ENCODE data around the gene WNT3. TPM values are rescaled to one million over a fixed set of nuclear protein-coding genes. Genes with fewer than 3 reads are reported as not detected.

WNT3 gene
- polyA plus RNA-seq, 2 of the 4 experiments (the other 2 are of a cell fraction), result 8.3 to 10.8 TPM

GRCh38 chr17:46813920-46814319 is 4.6 kb downstream of the WNT3 start (continued):
- TF ChIP-seq, protein P1, sequence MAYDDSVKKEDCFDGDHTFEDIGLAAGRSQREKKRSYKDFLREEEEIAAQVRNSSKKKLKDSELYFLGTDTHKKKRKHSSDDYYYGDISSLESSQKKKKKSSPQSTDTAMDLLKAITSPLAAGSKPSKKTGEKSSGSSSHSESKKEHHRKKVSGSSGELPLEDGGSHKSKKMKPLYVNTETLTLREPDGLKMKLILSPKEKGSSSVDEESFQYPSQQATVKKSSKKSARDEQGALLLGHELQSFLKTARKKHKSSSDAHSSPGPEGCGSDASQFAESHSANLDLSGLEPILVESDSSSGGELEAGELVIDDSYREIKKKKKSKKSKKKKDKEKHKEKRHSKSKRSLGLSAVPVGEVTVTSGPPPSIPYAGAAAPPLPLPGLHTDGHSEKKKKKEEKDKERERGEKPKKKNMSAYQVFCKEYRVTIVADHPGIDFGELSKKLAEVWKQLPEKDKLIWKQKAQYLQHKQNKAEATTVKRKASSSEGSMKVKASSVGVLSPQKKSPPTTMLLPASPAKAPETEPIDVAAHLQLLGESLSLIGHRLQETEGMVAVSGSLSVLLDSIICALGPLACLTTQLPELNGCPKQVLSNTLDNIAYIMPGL (CRISPR knock-in tag; IDR thresholded peaks at IDR 0.05; ENCODE audit: borderline replicate concordance), result no peak
- TF ChIP-seq ATOH8 (CRISPR knock-in tag; IDR thresholded peaks at IDR 0.05; ENCODE audit: low read depth), result no peak

GRCh38 chr17:46812624-46813318 is 5.7 kb downstream of the WNT3 start:
- Histone ChIP-seq H3K4me3 (no peak overlapping the region), H3K27ac (0 out of 6 replicates have a peak overlapping the region, but pooled peaks of 1 of the 2 experiments have one; percentile 6), H3K9me3 (no peaks in the 10 kb centered on the region), H3K4me1 (0 out of 3 replicates have a peak, but pooled peaks cover 7% of the 10 kb centered on the region), H3K4me2 (no peak overlapping the region)
- 69% methylated on average over 6 of the region's 6 CpGs for WGBS (ENCODE audit: missing lambda C conversion rate)
- TF ChIP-seq ZFP36 (IDR thresholded peaks at IDR 0.05; ENCODE audit: borderline replicate concordance, partially characterized antibody) (peak; percentile 80), RFX5 (IDR thresholded peaks at IDR 0.05) (no peak)
- ChIA-PET CTCF (interaction anchor here (1.1 to 2.6 kb wide), 5 partner anchors 8 to 87 kb away, joined by 3 to 12 read pairs (median 6); no protein-coding TSS in a partner anchor), POLR2A (interaction anchor here (0.7 to 1.4 kb wide), 4 partner anchors 15 to 299 kb away, joined by 3 to 6 read pairs (median 4); no protein-coding TSS in a partner anchor)
- no peak for FAIRE-seq
- no peak for DNase-seq (ENCODE audit: low read depth in 1 of 2, low spot score in 1 of 2)
- no peak for ATAC-seq

DNA sequence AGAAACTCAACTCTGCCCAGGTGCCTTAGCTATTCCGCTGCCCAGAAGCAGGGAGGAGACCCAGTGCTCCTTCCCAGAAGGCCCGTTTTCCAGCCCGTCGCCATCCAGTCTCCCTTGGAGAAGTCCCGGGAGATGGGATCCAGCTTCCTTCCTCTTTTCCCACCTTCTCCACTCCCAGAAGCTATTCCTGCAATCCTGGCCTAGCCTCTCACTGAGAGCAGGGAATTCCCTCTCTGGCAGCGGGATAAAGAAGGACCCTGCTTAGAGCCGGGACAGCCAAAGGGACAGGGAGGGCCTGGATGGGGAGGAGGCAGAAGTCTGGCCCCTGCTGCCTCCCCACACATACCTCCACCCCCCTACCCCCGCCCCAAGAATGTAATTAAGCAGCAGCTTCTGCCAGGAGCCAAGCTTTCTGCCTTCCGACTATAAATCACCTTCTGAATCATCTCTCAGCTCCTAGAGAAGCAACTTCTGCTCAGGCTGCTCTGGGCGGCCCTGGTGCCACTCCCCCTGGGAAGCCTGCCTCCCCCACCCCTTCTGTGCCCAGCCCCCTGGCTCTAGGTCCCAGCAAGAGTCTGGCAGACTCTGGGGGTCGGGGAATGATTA is 6.4 kb downstream of the WNT3 start:
- DNase-seq (ENCODE audit: low read depth in 1 of 2, low spot score in 1 of 2) (no peak), FAIRE-seq (no peak), ATAC-seq (peak in 1 of 2 experiments; percentile 44; a peak in 3 of 6 replicates)
- TF ChIP-seq POLR2A (IDR thresholded peaks at IDR 0.05; ENCODE audit: low read length), result no peak
- TF ChIP-seq CHD2 (IDR thresholded peaks at IDR 0.05; ENCODE audit: low read length, partially characterized antibody), result no peak
- no peak for TF ChIP-seq HDAC2 (IDR thresholded peaks at IDR 0.05)
- TF ChIP-seq FOXS1 (CRISPR knock-in tag; IDR thresholded peaks at IDR 0.05), result no peak
- TF ChIP-seq NFE2L2 (conservative IDR thresholded peaks at IDR 0.05; ENCODE audit: low read length), result no peak
- no peak for TF ChIP-seq HOXA7 (CRISPR knock-in tag; IDR thresholded peaks at IDR 0.05)
- TF ChIP-seq EHMT2 (IDR thresholded peaks at IDR 0.05; ENCODE audit: low read depth), result no peak
- TF ChIP-seq GATA3 (IDR thresholded peaks at IDR 0.05; ENCODE audit: borderline replicate concordance), result no peak
- no peak for TF ChIP-seq TP53 (CRISPR knock-in tag; IDR thresholded peaks at IDR 0.05)
- TF ChIP-seq SREBF2 (IDR thresholded peaks at IDR 0.05), result no peak
- no peak for TF ChIP-seq ATOH8 (CRISPR knock-in tag; IDR thresholded peaks at IDR 0.05; ENCODE audit: low read depth)
- no peak for TF ChIP-seq NR3C1 (IDR thresholded peaks at IDR 0.05)
- TF ChIP-seq MAX (IDR thresholded peaks at IDR 0.05), result no peak
- ChIA-PET POLR2A (interaction anchor here (0.7 to 1.4 kb wide), 4 partner anchors 14 to 299 kb away, joined by 3 to 6 read pairs (median 4); no protein-coding TSS in a partner anchor), CTCF (interaction anchor here (1.1 to 3.5 kb wide), 4 partner anchors 8 to 29 kb away, joined by 4 to 22 read pairs (median 8); no protein-coding TSS in a partner anchor)
- H3K27ac ChIP-seq, result peak overlapping the region in 1 of 2 experiments; percentile 6; a peak in 1 of 6 replicates
- H3K4me1 ChIP-seq, result 0 out of 3 replicates have a peak, but pooled peaks cover 7% of the 10 kb centered on the region
- H3K4me2 ChIP-seq, result no peak overlapping the region
- H3K9me3 ChIP-seq, result no peaks in the 10 kb centered on the region
- H3K4me3 ChIP-seq, result no peak overlapping the region
- 63% methylated on average over 11 of the region's 11 CpGs for WGBS (ENCODE audit: missing lambda C conversion rate)

Data from A549 (cell line).